HG02571 (cell line): ENCODE data around the gene ATP1B4.
"Not testable (repeated sequence)": the region's sequence is repeated elsewhere in the genome, so short reads cannot be mapped to it uniquely, and the experiment has no call there.

ENCODE experiments used
- ATAC-seq: cut with Tn5 transposase; IDR thresholded peaks from one replicate; pipeline ENCODE4 v1.9.1; 2021; ENCODE audit warnings: mild to moderate bottlenecking, moderate library complexity; ENCODE audit not compliant: unreplicated experiment

Gene ATP1B4

GRCh38 chrX:120361764-120362305, at the start of gene ATP1B4:
Gene ATP1B4, plus strand, starts transcription at chrX:120362089. Its CDS starts 80 bp downstream, at chrX:120362169.
- no peak for ATAC-seq

GRCh38 chrX:120315776-120316175, 46.1 kb upstream of the ATP1B4 start:
- no peak for ATAC-seq

GRCh38 chrX:120316587-120317283, 45.2 kb upstream of the ATP1B4 start:
- ATAC-seq = no peak

- no peak for ATAC-seq
These were observed 43.5 kb upstream of the ATP1B4 start for GRCh38 chrX:120318411-120318810.

GRCh38 chrX:120321520-120322281, 40.2 kb upstream of the ATP1B4 start:
- ATAC-seq = no peak

GRCh38 chrX:120331116-120331515, 30.8 kb upstream of the ATP1B4 start:
- ATAC-seq = no peak

- no peak for ATAC-seq
These were observed 29.5 kb upstream of the ATP1B4 start for GRCh38 chrX:120332394-120332793.

GRCh38 chrX:120334151-120334550, 27.7 kb upstream of the ATP1B4 start:
- ATAC-seq = no peak

GRCh38 chrX:120334603-120335002, 27.3 kb upstream of the ATP1B4 start:
- no peak for ATAC-seq

GRCh38 chrX:120335289-120335688, 26.6 kb upstream of the ATP1B4 start:
- ATAC-seq = no peak

- no peak for ATAC-seq
These were observed 25.0 kb upstream of the ATP1B4 start for GRCh38 chrX:120336899-120337298.

- not testable (repeated sequence) for ATAC-seq
These were observed 17.3 kb upstream of the ATP1B4 start for GRCh38 chrX:120344566-120344965.

GRCh38 chrX:120350450-120351138, 11.3 kb upstream of the ATP1B4 start:
- no peak for ATAC-seq

GRCh38 chrX:120356084-120356483, 5.8 kb upstream of the ATP1B4 start:
- ATAC-seq = no peak

GRCh38 chrX:120357186-120357585, 4.7 kb upstream of the ATP1B4 start:
- ATAC-seq = no peak

GRCh38 chrX:120358737-120359456, 3.0 kb upstream of the ATP1B4 start:
- ATAC-seq = no peak

- no peak for ATAC-seq
These were observed 3.4 kb downstream of the ATP1B4 start for GRCh38 chrX:120365320-120365719.

GRCh38 chrX:120365968-120366367, 4.1 kb downstream of the ATP1B4 start:
- no peak for ATAC-seq

GRCh38 chrX:120366794-120367193, 4.9 kb downstream of the ATP1B4 start:
- ATAC-seq = no peak

- ATAC-seq = no peak
These were observed 5.7 kb downstream of the ATP1B4 start for GRCh38 chrX:120367402-120368109.
